Osteocyte (in vitro differentiated cells): Measurements from ENCODE around the gene CCL13. TPM values are rescaled to one million over a fixed set of nuclear protein-coding genes. Genes with fewer than 3 reads are reported as not detected.

ENCODE experiments used
- DNase-seq: peaks from one replicate; pipeline ENCODE4 v3.0.0; 2021; ENCODE audit warnings: mixed read lengths; ENCODE audit not compliant: unreplicated experiment; ENCODE audit errors: extremely low spot score
- H3K27ac Mint-ChIP-seq: one replicate; pipeline ENCODE4 v1.8.0; 2021; ENCODE audit warnings: mild to moderate bottlenecking, mixed read lengths; ENCODE audit not compliant: unreplicated experiment
- H3K27me3 Mint-ChIP-seq: one replicate; pipeline ENCODE4 v1.8.0; 2021; ENCODE audit warnings: mixed read lengths; ENCODE audit not compliant: unreplicated experiment
- H3K36me3 Mint-ChIP-seq: one replicate; pipeline ENCODE4 v1.8.0; 2021; ENCODE audit warnings: mixed read lengths; ENCODE audit not compliant: unreplicated experiment
- H3K4me1 Mint-ChIP-seq: one replicate; pipeline ENCODE4 v1.8.0; 2021; ENCODE audit warnings: mixed read lengths; ENCODE audit not compliant: unreplicated experiment
- H3K4me3 Mint-ChIP-seq: one replicate; pipeline ENCODE4 v1.8.0; 2021; ENCODE audit warnings: mild to moderate bottlenecking, moderate library complexity, mixed read lengths; ENCODE audit not compliant: unreplicated experiment
- H3K9me3 Mint-ChIP-seq: one replicate; pipeline ENCODE4 v1.8.0; 2021; ENCODE audit warnings: mixed read lengths; ENCODE audit not compliant: unreplicated experiment
- total RNA-seq: library from RNA; stranded (reverse); gene quantifications from 2 replicates; pipeline ENCODE4 v1.2.1, GENCODE V29; 2021
- TF ChIP-seq, protein P1 (sequence below): fragments of 200-600 bp; sonication (generic); IDR thresholded peaks from 2 replicates; pipeline ENCODE4 v1.5.0; 2021; ENCODE audit warnings: antibody characterized with exemption, mild to moderate bottlenecking, moderate library complexity

Gene CCL13
- total RNA-seq, 1 donor from 2014 or later, result not detected

DNA sequence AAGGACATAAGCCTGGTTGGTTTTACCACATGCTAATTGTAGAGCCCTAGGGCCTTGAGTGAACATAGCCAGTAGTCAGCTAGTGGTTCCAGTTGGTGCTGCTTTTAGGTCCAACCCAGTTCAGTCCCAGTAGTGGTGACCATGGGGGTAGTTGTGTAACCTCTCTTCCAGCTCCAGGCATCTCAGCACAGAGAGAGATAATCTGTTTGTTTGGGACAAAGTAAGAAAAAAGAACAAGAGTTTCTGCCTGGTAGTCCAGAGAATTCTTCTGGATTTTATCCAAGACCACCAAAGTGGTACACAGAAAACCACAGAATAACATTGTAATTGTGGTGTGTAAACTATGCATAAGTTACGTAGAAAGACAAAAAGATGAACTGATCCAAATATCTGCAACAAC lies 5.2 kb upstream of the CCL13 start:
- no peak for DNase-seq
- Mint-ChIP-seq H3K9me3 (peaks cover 5% of the 10 kb centered on the region), H3K4me1 (peaks cover 5% of the 10 kb centered on the region), H3K36me3 (no peaks in the 10 kb centered on the region), H3K4me3 (no peak overlapping the region), H3K27ac (no peak overlapping the region), H3K27me3 (peaks cover 24% of the 10 kb centered on the region)
- TF ChIP-seq, protein P1, sequence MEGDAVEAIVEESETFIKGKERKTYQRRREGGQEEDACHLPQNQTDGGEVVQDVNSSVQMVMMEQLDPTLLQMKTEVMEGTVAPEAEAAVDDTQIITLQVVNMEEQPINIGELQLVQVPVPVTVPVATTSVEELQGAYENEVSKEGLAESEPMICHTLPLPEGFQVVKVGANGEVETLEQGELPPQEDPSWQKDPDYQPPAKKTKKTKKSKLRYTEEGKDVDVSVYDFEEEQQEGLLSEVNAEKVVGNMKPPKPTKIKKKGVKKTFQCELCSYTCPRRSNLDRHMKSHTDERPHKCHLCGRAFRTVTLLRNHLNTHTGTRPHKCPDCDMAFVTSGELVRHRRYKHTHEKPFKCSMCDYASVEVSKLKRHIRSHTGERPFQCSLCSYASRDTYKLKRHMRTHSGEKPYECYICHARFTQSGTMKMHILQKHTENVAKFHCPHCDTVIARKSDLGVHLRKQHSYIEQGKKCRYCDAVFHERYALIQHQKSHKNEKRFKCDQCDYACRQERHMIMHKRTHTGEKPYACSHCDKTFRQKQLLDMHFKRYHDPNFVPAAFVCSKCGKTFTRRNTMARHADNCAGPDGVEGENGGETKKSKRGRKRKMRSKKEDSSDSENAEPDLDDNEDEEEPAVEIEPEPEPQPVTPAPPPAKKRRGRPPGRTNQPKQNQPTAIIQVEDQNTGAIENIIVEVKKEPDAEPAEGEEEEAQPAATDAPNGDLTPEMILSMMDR, result no peak

DNA sequence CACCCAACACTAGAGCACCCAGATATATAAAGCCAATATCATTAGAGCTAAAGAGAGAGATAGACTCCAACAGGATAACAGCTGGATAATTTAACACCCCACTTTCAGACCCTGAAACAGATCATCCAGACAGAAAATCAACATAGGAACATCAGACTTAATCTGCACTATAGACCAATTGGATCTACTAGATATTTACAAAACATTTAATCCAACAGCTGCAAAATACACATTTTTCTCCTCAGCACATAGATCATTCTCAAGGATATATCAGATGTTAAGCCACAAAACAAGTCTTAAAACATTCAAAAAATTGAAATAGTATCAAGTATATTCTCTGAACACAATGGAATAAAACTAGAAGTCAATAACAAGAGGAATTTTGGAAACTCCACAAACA lies 4.1 kb upstream of the CCL13 start:
- no peak overlapping the region for H3K4me3 Mint-ChIP-seq
- H3K9me3 Mint-ChIP-seq, result peaks cover 5% of the 10 kb centered on the region
- H3K27me3 Mint-ChIP-seq, result peaks cover 24% of the 10 kb centered on the region
- TF ChIP-seq, protein P1, result no peak
- no peak overlapping the region for H3K27ac Mint-ChIP-seq
- H3K36me3 Mint-ChIP-seq, result no peaks in the 10 kb centered on the region
- no peak for DNase-seq
- peaks cover 3% of the 10 kb centered on the region for H3K4me1 Mint-ChIP-seq

DNA sequence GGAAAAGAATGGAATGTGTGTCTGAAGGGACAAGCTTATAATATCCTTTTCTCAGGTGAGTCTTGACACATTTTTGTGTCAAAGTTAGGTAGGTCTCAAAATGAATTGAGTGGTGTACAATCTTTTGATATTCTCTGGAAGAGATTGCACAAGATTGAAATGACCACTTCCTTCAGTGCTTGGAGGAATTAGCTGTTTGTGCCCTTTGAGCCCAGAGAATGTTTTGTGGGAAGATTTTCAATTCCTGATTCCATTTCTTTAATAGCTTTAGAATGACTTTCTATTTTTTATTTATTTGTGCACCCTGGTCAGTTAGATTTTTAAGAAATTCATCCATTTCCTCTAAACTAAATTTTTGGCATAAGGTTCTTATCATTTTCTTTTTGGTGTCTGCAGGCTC lies 1.6 kb upstream of the CCL13 start:
- peaks cover 5% of the 10 kb centered on the region for H3K9me3 Mint-ChIP-seq

DNA sequence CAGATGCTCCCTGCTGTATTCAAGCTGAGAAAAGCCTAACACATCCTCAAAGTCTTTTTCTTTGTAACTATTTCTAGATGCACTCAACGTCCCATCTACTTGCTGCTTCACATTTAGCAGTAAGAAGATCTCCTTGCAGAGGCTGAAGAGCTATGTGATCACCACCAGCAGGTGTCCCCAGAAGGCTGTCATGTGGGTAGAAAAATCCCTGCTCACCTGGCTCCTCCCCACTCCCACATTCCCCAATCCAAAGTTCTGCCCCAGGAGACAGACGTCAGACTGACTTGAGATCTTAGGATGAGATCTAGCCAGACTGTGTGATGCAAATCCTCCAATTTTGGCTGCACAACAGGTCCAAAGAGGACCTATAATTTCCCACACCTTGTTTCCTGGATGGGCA lies 1.1 kb downstream of the CCL13 start:
- Mint-ChIP-seq H3K27ac (no peak overlapping the region), H3K4me3 (no peak overlapping the region), H3K36me3 (no peaks in the 10 kb centered on the region), H3K4me1 (peaks cover 3% of the 10 kb centered on the region), H3K27me3 (peaks cover 11% of the 10 kb centered on the region), H3K9me3 (peaks cover 5% of the 10 kb centered on the region)
- TF ChIP-seq, protein P1, result no peak
- no peak for DNase-seq

More for the DNA sequence above, 1.6 kb upstream of the CCL13 start:
- TF ChIP-seq, protein P1, result no peak
- no peaks in the 10 kb centered on the region for H3K36me3 Mint-ChIP-seq
- DNase-seq, result no peak
- H3K27me3 Mint-ChIP-seq, result peaks cover 19% of the 10 kb centered on the region
- no peak overlapping the region for H3K4me3 Mint-ChIP-seq
- no peak overlapping the region for H3K27ac Mint-ChIP-seq
- H3K4me1 Mint-ChIP-seq, result peaks cover 3% of the 10 kb centered on the region

DNA sequence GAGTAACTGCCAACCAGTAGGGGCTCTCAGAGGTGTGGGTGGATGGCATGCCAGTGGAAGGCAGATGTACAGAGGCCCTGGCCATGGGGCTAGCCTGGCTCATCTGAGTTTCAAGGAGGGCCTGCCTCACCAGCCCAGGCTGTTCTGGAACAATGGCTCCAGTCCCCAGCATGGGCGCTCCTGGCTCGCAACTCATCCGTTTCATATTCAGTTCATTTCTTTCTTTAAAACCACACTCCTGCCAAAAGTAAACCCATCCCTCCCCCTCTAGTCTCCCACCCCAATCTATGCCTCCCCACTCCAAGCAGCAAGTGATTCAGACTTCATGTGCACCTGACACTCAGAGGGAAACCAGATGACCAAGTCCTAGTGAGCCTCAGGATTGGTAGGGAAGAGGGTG lies 2.4 kb downstream of the CCL13 start:
- TF ChIP-seq, protein P1, result no peak
- Mint-ChIP-seq H3K27me3 (peaks cover 6% of the 10 kb centered on the region), H3K4me3 (no peak overlapping the region), H3K36me3 (no peaks in the 10 kb centered on the region), H3K9me3 (peaks cover 4% of the 10 kb centered on the region), H3K27ac (no peak overlapping the region), H3K4me1 (peaks cover 3% of the 10 kb centered on the region)
- no peak for DNase-seq
